Astrocyte (in vitro differentiated cells and primary cell): ENCODE results near the gene GGT5. TPM values are rescaled to one million over a fixed set of nuclear protein-coding genes. Genes with fewer than 3 reads are reported as not detected.
"Not testable (repeated sequence)": the region's sequence is repeated elsewhere in the genome, so short reads cannot be mapped to it uniquely, and the experiment has no call there.

Experiments
- DNase-seq: peaks from one replicate; pipeline ENCODE4 v3.0.0-alpha.2; 2010; ENCODE audit warnings: low read depth
- FAIRE-seq: peaks from 2 replicates; lab custom pipeline; 2011; peaks lifted over from hg19 to GRCh38; lab: Jason Lieb, UNC
- H2AFZ ChIP-seq: 2 replicates; pipeline ENCODE4 v1.6.0; 2012; ENCODE audit warnings: low read depth, low read length, inconsistent platforms
- H3K27ac ChIP-seq: 2 replicates; pipeline ENCODE4 v1.5.1; 2011; ENCODE audit warnings: low read depth, low read length, inconsistent platforms
- H3K27me3 ChIP-seq: 2 replicates; pipeline ENCODE4 v1.6.0; 2011; ENCODE audit warnings: low read length, inconsistent platforms; ENCODE audit not compliant: insufficient read depth
- H3K36me3 ChIP-seq: 2 replicates; pipeline ENCODE4 v1.5.1; 2011; ENCODE audit warnings: low read length, inconsistent platforms; ENCODE audit not compliant: insufficient read depth
- H3K4me1 ChIP-seq: 2 replicates; pipeline ENCODE4 v1.5.1; 2011; ENCODE audit warnings: low read length, inconsistent platforms; ENCODE audit not compliant: insufficient read depth
- H3K4me2 ChIP-seq: 2 replicates; pipeline ENCODE4 v1.6.0; 2012; ENCODE audit warnings: low read length, inconsistent platforms
- H3K4me3 ChIP-seq: 2 replicates; pipeline ENCODE4 v1.5.1; 2011; ENCODE audit warnings: low read depth, mild to moderate bottlenecking, low read length, inconsistent platforms; ENCODE audit not compliant: insufficient read depth
- H3K79me2 ChIP-seq: 2 replicates; pipeline ENCODE4 v1.6.0; 2012; ENCODE audit warnings: mild to moderate bottlenecking, low read length, inconsistent platforms; ENCODE audit not compliant: insufficient read depth
- H3K9ac ChIP-seq: 2 replicates; pipeline ENCODE4 v1.6.0; 2012; ENCODE audit warnings: mild to moderate bottlenecking, low read length, inconsistent platforms
- H3K9me3 ChIP-seq: 2 replicates; pipeline ENCODE4 v1.5.1; 2012; ENCODE audit warnings: low read depth, mild to moderate bottlenecking, low read length, inconsistent platforms; ENCODE audit not compliant: insufficient read depth
- H4K20me1 ChIP-seq: 2 replicates; pipeline ENCODE4 v1.6.0; 2012; ENCODE audit warnings: low read length, inconsistent platforms; ENCODE audit not compliant: insufficient read depth
- H3K27ac Mint-ChIP-seq: one replicate; pipeline ENCODE4 v1.8.0; 2021; ENCODE audit warnings: mild to moderate bottlenecking, mixed read lengths; ENCODE audit not compliant: unreplicated experiment
- H3K27me3 Mint-ChIP-seq: one replicate; pipeline ENCODE4 v1.8.0; 2021; ENCODE audit warnings: low read depth, mixed read lengths; ENCODE audit not compliant: unreplicated experiment
- H3K36me3 Mint-ChIP-seq: one replicate; pipeline ENCODE4 v1.8.0; 2021; ENCODE audit warnings: low read depth, mixed read lengths; ENCODE audit not compliant: unreplicated experiment
- H3K4me1 Mint-ChIP-seq: one replicate; pipeline ENCODE4 v1.8.0; 2021; ENCODE audit warnings: low read depth, mixed read lengths; ENCODE audit not compliant: unreplicated experiment
- H3K4me3 Mint-ChIP-seq: one replicate; pipeline ENCODE4 v1.8.0; 2021; ENCODE audit warnings: mild to moderate bottlenecking, moderate library complexity, mixed read lengths; ENCODE audit not compliant: unreplicated experiment
- H3K9me3 Mint-ChIP-seq: one replicate; pipeline ENCODE4 v1.8.0; 2021; ENCODE audit warnings: mild to moderate bottlenecking, mixed read lengths; ENCODE audit not compliant: unreplicated experiment
- CTCF ChIP-seq: IDR thresholded peaks from 2 replicates; pipeline ENCODE4 v1.5.1; 2011; ENCODE audit warnings: low read depth, mild to moderate bottlenecking, inconsistent platforms, low read length, moderate library complexity; ENCODE audit not compliant: insufficient read depth
- EZH2 ChIP-seq: IDR thresholded peaks from 2 replicates; pipeline ENCODE4 v1.6.1; 2012; ENCODE audit warnings: mild to moderate bottlenecking, low read length, inconsistent platforms; ENCODE audit not compliant: insufficient read depth
- total RNA-seq: library from RNA; stranded (reverse); gene quantifications from 2 replicates; pipeline ENCODE4 v1.2.1, GENCODE V29; 2021

GGT5 gene
- total RNA-seq, 1 donor from 2014 or later = 0.64 TPM

DNA sequence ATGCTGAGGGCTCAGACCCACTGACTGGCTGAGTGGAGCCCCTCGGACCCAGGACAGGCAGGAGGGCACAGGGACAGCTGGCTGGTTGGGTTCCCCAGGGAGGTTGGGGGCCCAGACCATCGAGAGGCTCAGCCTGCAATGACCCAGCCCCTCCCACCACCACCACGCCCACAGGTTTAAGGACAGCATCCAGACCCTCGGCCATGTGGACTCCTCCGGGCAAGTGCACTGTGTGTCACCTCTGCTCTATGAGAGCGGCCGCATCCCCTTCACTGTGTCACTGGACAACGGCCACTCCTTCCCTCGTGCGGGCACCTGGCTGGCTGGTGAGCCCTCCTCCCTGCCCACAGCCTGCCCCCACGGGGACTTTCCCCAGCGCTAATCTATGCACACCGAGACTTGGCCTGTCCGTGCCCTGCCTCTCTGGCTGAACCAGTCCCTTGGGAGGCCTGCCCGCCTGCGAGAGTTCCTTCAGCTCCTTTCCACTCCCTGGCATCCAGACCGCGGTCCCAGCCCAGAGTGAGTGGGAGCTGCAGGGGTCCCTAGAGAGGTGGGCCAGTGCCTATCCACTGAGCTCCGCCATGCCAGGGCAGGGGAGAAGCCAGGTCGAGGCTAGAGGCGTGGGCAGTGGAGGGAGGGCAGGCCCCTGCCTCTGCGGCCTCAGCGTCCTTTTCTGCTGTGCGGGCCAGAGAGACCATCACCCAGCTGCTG is 61.4 kb downstream of the GGT5 start:
- Histone ChIP-seq H3K9ac (no peak overlapping the region), H3K27ac (no peak overlapping the region), H3K9me3 (no peaks in the 10 kb centered on the region), H3K36me3 (no peaks in the 10 kb centered on the region), H2AFZ (no peak overlapping the region), H3K4me1 (no peaks in the 10 kb centered on the region), H3K4me2 (no peak overlapping the region), H3K79me2 (no peaks in the 10 kb centered on the region), H3K4me3 (no peak overlapping the region), H4K20me1 (no peaks in the 10 kb centered on the region), H3K27me3 (no peaks in the 10 kb centered on the region)
- no peak for TF ChIP-seq CTCF
- no peaks in the 10 kb centered on the region for H3K9me3 Mint-ChIP-seq
- H3K27me3 Mint-ChIP-seq = peaks cover 4% of the 10 kb centered on the region
- H3K4me3 Mint-ChIP-seq = no peak overlapping the region
- no peak for FAIRE-seq
- H3K36me3 Mint-ChIP-seq = peaks cover 3% of the 10 kb centered on the region
- no peak overlapping the region for H3K27ac Mint-ChIP-seq
- H3K4me1 Mint-ChIP-seq = no peaks in the 10 kb centered on the region
- DNase-seq = no peak

GRCh38 chr22:24182900-24183246 is 62.0 kb downstream of the GGT5 start:
- H3K4me3 Mint-ChIP-seq, H3K9ac ChIP-seq, H3K9me3 Mint-ChIP-seq, H3K4me2 ChIP-seq, H4K20me1 ChIP-seq, H3K79me2 ChIP-seq, FAIRE-seq, H3K4me3 ChIP-seq, H3K27ac ChIP-seq, H3K36me3 ChIP-seq, DNase-seq, H3K36me3 Mint-ChIP-seq, H3K27ac Mint-ChIP-seq, H3K27me3 ChIP-seq, H2AFZ ChIP-seq, H3K4me1 Mint-ChIP-seq, H3K4me1 ChIP-seq, H3K9me3 ChIP-seq, H3K27me3 Mint-ChIP-seq: not testable (repeated sequence)

DNA sequence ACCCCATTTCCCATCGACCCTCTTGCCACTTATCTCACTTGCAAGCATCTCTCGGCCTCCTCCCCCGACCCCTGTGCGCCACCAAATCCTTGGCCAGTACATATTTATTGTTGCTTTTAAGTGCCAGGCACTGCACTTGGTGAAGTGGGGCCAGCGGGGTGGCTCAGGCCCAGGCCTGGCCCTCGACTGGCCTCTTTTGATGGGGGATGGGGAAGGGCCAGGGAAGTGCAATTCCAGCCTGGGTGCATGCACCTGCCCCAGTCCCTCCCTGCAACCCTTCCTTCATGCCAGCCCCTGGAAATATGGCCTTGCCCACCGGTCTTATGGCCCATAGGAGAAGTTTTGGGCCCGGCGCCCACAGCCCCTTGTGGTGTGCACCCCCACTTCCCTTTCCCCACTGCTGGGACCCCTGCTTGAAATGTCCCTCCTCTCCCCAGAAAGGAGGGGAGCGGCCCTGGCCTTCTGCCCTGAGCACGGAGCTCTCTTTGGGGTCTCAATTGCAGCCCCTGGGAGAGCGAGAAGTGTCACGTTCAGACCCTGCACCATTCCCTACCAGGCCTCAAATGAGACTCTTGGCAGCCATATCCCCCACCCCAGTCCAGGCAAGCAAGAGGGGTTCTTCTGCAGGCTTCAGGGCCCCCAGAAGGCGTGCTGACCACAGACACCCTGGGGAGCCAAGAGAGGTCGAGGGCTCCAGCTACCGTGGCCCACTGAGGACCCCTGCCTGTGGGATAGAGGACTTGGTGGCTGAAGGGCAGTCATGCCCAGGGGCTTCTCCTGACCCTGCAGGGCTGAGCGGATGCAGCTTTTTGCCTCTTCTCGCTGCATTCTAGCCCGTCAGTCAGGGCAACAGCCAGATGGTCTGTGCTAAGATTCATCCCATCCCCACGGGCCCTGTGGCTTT is 62.6 kb downstream of the GGT5 start:
- Mint-ChIP-seq H3K36me3 (no peaks in the 10 kb centered on the region), H3K9me3 (no peaks in the 10 kb centered on the region), H3K27me3 (peaks cover 4% of the 10 kb centered on the region), H3K27ac (no peak overlapping the region), H3K4me1 (no peaks in the 10 kb centered on the region), H3K4me3 (no peak overlapping the region)
- Histone ChIP-seq H3K4me1 (no peaks in the 10 kb centered on the region), H4K20me1 (no peaks in the 10 kb centered on the region), H3K9me3 (no peaks in the 10 kb centered on the region), H3K4me2 (no peak overlapping the region), H3K36me3 (no peaks in the 10 kb centered on the region), H3K27me3 (no peaks in the 10 kb centered on the region), H2AFZ (no peak overlapping the region), H3K79me2 (no peaks in the 10 kb centered on the region), H3K27ac (no peak overlapping the region), H3K9ac (no peak overlapping the region), H3K4me3 (no peak overlapping the region)
- DNase-seq = no peak
- TF ChIP-seq EZH2 (no peak), CTCF (no peak)
- FAIRE-seq = no peak
